ENCODE measurements around the gene DLG2. TPM values are rescaled to one million over a fixed set of nuclear protein-coding genes. Genes with fewer than 3 reads are reported as not detected.

The DLG2 gene
- total and polyA plus RNA-seq, 2 of the 4 experiments (the other 2 are of a cell fraction), result 0.31 to 0.36 TPM

DNA sequence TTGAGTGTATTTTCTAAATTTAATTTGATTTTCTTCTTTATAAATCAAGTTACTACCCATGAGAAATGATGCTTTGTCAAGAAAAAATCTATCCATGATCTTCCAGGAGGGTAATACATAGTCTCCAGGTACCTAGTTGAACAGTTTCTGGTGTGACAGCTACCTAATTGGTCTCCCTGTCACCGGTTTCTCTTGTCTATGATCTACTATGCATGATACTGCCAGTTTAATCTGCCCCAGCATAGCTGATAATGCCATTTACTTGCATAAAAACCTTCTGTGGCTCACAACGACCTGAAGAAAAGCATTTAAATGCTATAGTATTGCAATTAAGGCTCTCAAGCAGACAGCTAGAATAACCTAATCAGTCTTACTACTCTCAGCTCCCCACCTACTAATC is 349.5 kb downstream of the DLG2 start:
- dilution Hi-C loops (cut with HindIII; ENCODE audit: low sequenced_read_pairs, unreplicated experiment), result no loop called here
- TF ChIP-seq, protein P1, sequence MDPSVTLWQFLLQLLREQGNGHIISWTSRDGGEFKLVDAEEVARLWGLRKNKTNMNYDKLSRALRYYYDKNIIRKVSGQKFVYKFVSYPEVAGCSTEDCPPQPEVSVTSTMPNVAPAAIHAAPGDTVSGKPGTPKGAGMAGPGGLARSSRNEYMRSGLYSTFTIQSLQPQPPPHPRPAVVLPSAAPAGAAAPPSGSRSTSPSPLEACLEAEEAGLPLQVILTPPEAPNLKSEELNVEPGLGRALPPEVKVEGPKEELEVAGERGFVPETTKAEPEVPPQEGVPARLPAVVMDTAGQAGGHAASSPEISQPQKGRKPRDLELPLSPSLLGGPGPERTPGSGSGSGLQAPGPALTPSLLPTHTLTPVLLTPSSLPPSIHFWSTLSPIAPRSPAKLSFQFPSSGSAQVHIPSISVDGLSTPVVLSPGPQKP (IDR thresholded peaks at IDR 0.05; ENCODE audit: borderline replicate concordance, low read depth, low read length), result no peak
- TF ChIP-seq MAZ (IDR thresholded peaks at IDR 0.05; ENCODE audit: borderline replicate concordance, low read depth, low read length), result no peak
- TF ChIP-seq BHLHE40 (IDR thresholded peaks at IDR 0.05; ENCODE audit: low read depth, low read length), result no peak
- TF ChIP-seq RFX5 (IDR thresholded peaks at IDR 0.05; ENCODE audit: low read depth, low read length), result no peak
- TF ChIP-seq CEBPB (IDR thresholded peaks at IDR 0.05; ENCODE audit: low read depth, low read length), result no peak
- TF ChIP-seq SMC3 (IDR thresholded peaks at IDR 0.05; ENCODE audit: low read depth, low read length), result no peak
- TF ChIP-seq NFE2L2 (IDR thresholded peaks at IDR 0.05; ENCODE audit: low read depth, low read length), result no peak
- no peak for TF ChIP-seq MAFK (IDR thresholded peaks at IDR 0.05; ENCODE audit: low read depth, low read length)
- no peak for TF ChIP-seq MXI1 (IDR thresholded peaks at IDR 0.05; ENCODE audit: borderline replicate concordance, low read depth, low read length)
- TF ChIP-seq POLR2A (IDR thresholded peaks at IDR 0.05; ENCODE audit: low read depth, low read length), result no peak
- TF ChIP-seq, protein P2, sequence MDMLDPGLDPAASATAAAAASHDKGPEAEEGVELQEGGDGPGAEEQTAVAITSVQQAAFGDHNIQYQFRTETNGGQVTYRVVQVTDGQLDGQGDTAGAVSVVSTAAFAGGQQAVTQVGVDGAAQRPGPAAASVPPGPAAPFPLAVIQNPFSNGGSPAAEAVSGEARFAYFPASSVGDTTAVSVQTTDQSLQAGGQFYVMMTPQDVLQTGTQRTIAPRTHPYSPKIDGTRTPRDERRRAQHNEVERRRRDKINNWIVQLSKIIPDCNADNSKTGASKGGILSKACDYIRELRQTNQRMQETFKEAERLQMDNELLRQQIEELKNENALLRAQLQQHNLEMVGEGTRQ (IDR thresholded peaks at IDR 0.05; ENCODE audit: low read depth, low read length), result no peak
- TF ChIP-seq RAD21 (IDR thresholded peaks at IDR 0.05; ENCODE audit: low read length), result no peak
- TF ChIP-seq, protein P3, sequence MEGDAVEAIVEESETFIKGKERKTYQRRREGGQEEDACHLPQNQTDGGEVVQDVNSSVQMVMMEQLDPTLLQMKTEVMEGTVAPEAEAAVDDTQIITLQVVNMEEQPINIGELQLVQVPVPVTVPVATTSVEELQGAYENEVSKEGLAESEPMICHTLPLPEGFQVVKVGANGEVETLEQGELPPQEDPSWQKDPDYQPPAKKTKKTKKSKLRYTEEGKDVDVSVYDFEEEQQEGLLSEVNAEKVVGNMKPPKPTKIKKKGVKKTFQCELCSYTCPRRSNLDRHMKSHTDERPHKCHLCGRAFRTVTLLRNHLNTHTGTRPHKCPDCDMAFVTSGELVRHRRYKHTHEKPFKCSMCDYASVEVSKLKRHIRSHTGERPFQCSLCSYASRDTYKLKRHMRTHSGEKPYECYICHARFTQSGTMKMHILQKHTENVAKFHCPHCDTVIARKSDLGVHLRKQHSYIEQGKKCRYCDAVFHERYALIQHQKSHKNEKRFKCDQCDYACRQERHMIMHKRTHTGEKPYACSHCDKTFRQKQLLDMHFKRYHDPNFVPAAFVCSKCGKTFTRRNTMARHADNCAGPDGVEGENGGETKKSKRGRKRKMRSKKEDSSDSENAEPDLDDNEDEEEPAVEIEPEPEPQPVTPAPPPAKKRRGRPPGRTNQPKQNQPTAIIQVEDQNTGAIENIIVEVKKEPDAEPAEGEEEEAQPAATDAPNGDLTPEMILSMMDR (conservative IDR thresholded peaks at IDR 0.05; ENCODE audit: low read depth, low read length), result no peak
- no peak for TF ChIP-seq FOS (IDR thresholded peaks at IDR 0.05; ENCODE audit: low read depth, low read length)
- no peak for TF ChIP-seq CHD1 (IDR thresholded peaks at IDR 0.05; ENCODE audit: low read depth, low read length)
- TF ChIP-seq RCOR1 (IDR thresholded peaks at IDR 0.05; ENCODE audit: insufficient replicate concordance, low read length), result no peak
- no peak for DNase-seq

More for the DNA sequence above, 349.5 kb downstream of the DLG2 start:
- Histone ChIP-seq H2AFZ (replicated peaks; ENCODE audit: low read length, poor library complexity) (no peak overlapping the region), H3K79me1 (ENCODE audit: low read depth in 1 of 2, low read length in 2 of 2) (no peaks in the 10 kb centered on the region), H3K4me1 (ENCODE audit: control insufficient read depth, insufficient read depth, low read length) (no peaks in the 10 kb centered on the region), H2BK20ac (ENCODE audit: low read depth, low read length) (no peak overlapping the region), H4K20me1 (ENCODE audit: insufficient read depth, low read length) (no peaks in the 10 kb centered on the region), H2AK5ac (ENCODE audit: low read depth, low read length) (no peak overlapping the region), H3K9me3 (ENCODE audit: control insufficient read depth, insufficient read depth, low read length) (no peaks in the 10 kb centered on the region), H2AK9ac (replicated peaks; ENCODE audit: low read depth, low read length, poor library complexity) (no peak overlapping the region), H3K4ac (ENCODE audit: low read depth, low read length) (no peak overlapping the region), H3K14ac (replicated peaks; ENCODE audit: low read depth, low read length) (no peak overlapping the region), H2BK15ac (ENCODE audit: low read depth, low read length) (no peak overlapping the region), H2BK5ac (ENCODE audit: low read depth, low read length, poor library complexity, severe bottlenecking) (no peak overlapping the region), H2BK120ac (ENCODE audit: low read depth, low read length) (no peak overlapping the region), H3K36me3 (ENCODE audit: control insufficient read depth, insufficient read depth, low read length) (no peaks in the 10 kb centered on the region), H3K56ac (ENCODE audit: extremely low read depth, insufficient read depth, low read length) (no peak overlapping the region), H3K9ac (ENCODE audit: low read depth, low read length) (no peak overlapping the region), H4K91ac (ENCODE audit: insufficient read depth, low read depth, low read length) (no peak overlapping the region), H3K27ac (ENCODE audit: insufficient read depth, low read length) (no peak overlapping the region), H3K18ac (ENCODE audit: low read depth, low read length) (no peak overlapping the region), H3K9me1 (ENCODE audit: insufficient read depth, low read length) (no peaks in the 10 kb centered on the region), H3K23ac (ENCODE audit: low read depth, low read length) (no peak overlapping the region), H4K8ac (ENCODE audit: low read depth in 2 of 2, low read length in 2 of 2) (no peak overlapping the region), H3K27me3 (ENCODE audit: control insufficient read depth, insufficient read depth, low read length) (no peaks in the 10 kb centered on the region), H4K5ac (ENCODE audit: low read depth, low read length) (no peak overlapping the region), H3K4me2 (ENCODE audit: low read depth, low read length) (no peak overlapping the region), H3K4me3 (ENCODE audit: insufficient read depth, low read depth, low read length) (no peak overlapping the region)
- no TSS peak for BruUV-seq (replicated peaks)
- POLR2A ChIA-PET (ENCODE audit: unreplicated experiment), result no interaction called here
- ATAC-seq (ENCODE audit: low read depth), result no peak
- intact Hi-C loops (cut with micrococcal nuclease) (no loop called here), in situ Hi-C loops (cut with MboI; ENCODE audit: low sequenced_read_pairs) (no loop called here)
- CTCF ChIA-PET, result no interaction called here
- WGBS, 2 experiments (ENCODE audit: extremely low coverage in 2 of 2, insufficient read length in 1 of 2), result 33% methylated on average over 1 of the region's 2 CpGs; no CpG with 5 or more reads in 1 of the 2 experiments

All from IMR-90 (cell line).